GM12801 (cell line): ENCODE data around the gene MAN1A1.

Experiments used
- TF ChIP-seq, protein P1 (sequence below): IDR thresholded peaks from one replicate; pipeline ENCODE4 v1.5.1; 2011; ENCODE audit warnings: control low read depth; ENCODE audit not compliant: insufficient read length; ENCODE audit errors: extremely low read depth

The MAN1A1 gene

DNA sequence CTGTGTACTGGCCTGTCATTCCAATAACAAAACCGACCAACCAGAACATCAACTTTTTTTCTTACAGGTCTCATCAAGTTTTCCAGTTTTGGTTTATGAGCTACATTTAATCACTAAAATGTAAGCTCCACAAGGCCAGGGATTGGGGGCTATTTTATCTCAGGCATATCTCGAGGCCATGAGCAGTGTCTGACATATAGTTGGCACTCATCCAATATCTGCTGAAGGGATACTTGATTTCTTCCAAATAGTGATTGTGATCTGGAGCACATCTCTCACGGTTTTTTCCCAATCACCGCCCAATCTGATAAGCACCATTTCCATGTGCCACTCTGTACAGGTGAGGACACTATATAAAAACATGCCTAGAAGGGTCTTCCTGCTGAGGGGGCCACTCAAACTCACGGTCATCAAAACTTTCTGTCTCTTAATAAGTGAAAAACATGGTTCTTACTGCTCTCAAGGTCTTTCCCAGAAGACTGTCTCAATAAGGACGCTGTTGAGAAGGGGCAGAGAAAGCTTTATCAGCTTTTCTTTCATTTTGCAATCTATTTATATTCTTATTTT, 65.5 kb downstream of the MAN1A1 start:
- TF ChIP-seq, protein P1, sequence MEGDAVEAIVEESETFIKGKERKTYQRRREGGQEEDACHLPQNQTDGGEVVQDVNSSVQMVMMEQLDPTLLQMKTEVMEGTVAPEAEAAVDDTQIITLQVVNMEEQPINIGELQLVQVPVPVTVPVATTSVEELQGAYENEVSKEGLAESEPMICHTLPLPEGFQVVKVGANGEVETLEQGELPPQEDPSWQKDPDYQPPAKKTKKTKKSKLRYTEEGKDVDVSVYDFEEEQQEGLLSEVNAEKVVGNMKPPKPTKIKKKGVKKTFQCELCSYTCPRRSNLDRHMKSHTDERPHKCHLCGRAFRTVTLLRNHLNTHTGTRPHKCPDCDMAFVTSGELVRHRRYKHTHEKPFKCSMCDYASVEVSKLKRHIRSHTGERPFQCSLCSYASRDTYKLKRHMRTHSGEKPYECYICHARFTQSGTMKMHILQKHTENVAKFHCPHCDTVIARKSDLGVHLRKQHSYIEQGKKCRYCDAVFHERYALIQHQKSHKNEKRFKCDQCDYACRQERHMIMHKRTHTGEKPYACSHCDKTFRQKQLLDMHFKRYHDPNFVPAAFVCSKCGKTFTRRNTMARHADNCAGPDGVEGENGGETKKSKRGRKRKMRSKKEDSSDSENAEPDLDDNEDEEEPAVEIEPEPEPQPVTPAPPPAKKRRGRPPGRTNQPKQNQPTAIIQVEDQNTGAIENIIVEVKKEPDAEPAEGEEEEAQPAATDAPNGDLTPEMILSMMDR = no peak

DNA sequence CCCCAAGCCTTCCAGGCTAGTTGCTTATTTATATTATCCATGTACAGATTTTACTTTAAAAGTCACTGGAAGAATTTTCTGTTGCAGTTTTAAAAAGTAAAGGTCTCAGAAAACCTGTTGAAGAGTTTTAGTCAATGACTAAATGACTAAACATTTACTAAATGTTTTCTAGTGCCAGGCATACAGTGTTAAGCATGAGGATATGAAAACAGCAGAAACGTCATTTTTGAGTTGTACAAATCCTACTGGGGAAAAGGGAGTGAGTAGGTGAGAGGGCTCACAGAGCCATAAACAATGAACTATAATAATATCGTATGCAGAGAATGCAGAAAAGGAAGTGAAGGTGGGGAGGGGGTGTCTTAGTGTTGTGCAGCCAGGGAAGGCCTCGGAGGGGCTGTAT, 66.3 kb downstream of the MAN1A1 start:
- TF ChIP-seq, protein P1 = no peak

DNA sequence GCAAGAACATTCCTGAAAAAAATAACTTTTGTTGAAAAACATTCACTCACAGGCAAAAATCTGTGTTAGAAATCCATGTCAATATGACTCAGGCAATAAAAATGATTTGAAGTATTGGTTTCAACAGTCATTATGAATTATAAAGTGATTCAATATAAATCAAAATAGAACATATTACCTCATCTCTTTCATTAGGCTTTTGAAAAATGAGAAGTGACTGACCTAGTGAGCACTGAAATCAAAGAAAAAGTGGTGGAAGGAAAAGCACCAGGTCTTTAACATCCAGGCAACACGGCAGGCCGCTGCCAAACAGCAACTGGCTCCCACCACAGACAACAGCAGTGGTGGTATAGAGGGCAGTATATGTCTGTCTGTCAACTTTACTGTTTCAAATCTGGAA, 68.9 kb downstream of the MAN1A1 start:
- TF ChIP-seq, protein P1 = no peak

- TF ChIP-seq, protein P1 = no peak
Observed at GRCh38 chr6:119280080-119280479, 69.5 kb downstream of the MAN1A1 start.

GRCh38 chr6:119278625-119279024, 70.9 kb downstream of the MAN1A1 start:
- TF ChIP-seq, protein P1 = no peak

- TF ChIP-seq, protein P1 = no peak
Observed at GRCh38 chr6:119277052-119277451, 72.5 kb downstream of the MAN1A1 start.

- TF ChIP-seq, protein P1 = no peak
Observed at GRCh38 chr6:119276211-119276610, 73.3 kb downstream of the MAN1A1 start.
